H9 (cell line): ENCODE results near the gene CDH3. TPM values are rescaled to one million over a fixed set of nuclear protein-coding genes. Genes with fewer than 3 reads are reported as not detected.

Experiments
- DNase-seq: peaks from one replicate; pipeline ENCODE4 v3.0.0-alpha.2; 2017
- H2AFZ ChIP-seq: one replicate; pipeline ENCODE4 v1.6.1; 2013; ENCODE audit warnings: mild to moderate bottlenecking, low read length, control low read depth, moderate library complexity
- H2AK5ac ChIP-seq: 2 replicates; pipeline ENCODE4 v1.6.1; 2013; ENCODE audit warnings: low read length, control low read depth, mixed read lengths; ENCODE audit not compliant: insufficient read length
- H2BK120ac ChIP-seq: one replicate; pipeline ENCODE4 v1.6.1; 2013; ENCODE audit warnings: low read depth, mild to moderate bottlenecking, low read length, control low read depth, inconsistent platforms; ENCODE audit not compliant: poor library complexity, severe bottlenecking
- H2BK12ac ChIP-seq: 2 replicates; pipeline ENCODE4 v1.6.1; 2013; ENCODE audit warnings: low read length, control low read depth, mixed read lengths, low read depth; ENCODE audit not compliant: insufficient read length
- H2BK15ac ChIP-seq: 2 replicates; pipeline ENCODE4 v1.6.1; 2013; ENCODE audit warnings: low read depth, low read length, control low read depth
- H2BK20ac ChIP-seq: one replicate; pipeline ENCODE4 v1.6.1; 2013; ENCODE audit warnings: low read depth, mild to moderate bottlenecking, low read length, control low read depth, inconsistent platforms; ENCODE audit not compliant: poor library complexity, severe bottlenecking
- H2BK5ac ChIP-seq: 2 replicates; pipeline ENCODE4 v1.6.1; 2013; ENCODE audit warnings: low read length, control low read depth, mixed read lengths; ENCODE audit not compliant: insufficient read length
- H3K14ac ChIP-seq: 2 replicates; pipeline ENCODE4 v1.6.1; 2013; ENCODE audit warnings: low read length, control low read depth; ENCODE audit not compliant: insufficient read depth
- H3K18ac ChIP-seq: 2 replicates; pipeline ENCODE4 v1.6.1; 2013; ENCODE audit warnings: low read depth, mild to moderate bottlenecking, mixed read lengths, low read length, control low read depth; ENCODE audit not compliant: insufficient read length
- H3K23ac ChIP-seq: 2 replicates; pipeline ENCODE4 v1.6.1; 2013; ENCODE audit warnings: low read length, control low read depth, mixed read lengths, low read depth; ENCODE audit not compliant: insufficient read length
- H3K23me2 ChIP-seq: 2 replicates; pipeline ENCODE4 v1.6.1; 2013; ENCODE audit warnings: low read depth, mild to moderate bottlenecking, mixed read lengths, low read length, control low read depth; ENCODE audit not compliant: insufficient read length, poor library complexity, severe bottlenecking
- H3K27ac ChIP-seq: 2 replicates; pipeline ENCODE4 v1.5.1; 2013; ENCODE audit warnings: low read length, control low read depth, mixed read lengths, low read depth; ENCODE audit not compliant: insufficient read length
- H3K27me3 ChIP-seq: 2 replicates; pipeline ENCODE4 v1.6.1; 2013; ENCODE audit warnings: low read length, control low read depth, inconsistent platforms; ENCODE audit not compliant: insufficient read depth
- H3K4ac ChIP-seq: 2 replicates; pipeline ENCODE4 v1.6.1; 2013; ENCODE audit warnings: low read depth, mild to moderate bottlenecking, control low read depth, inconsistent platforms, low read length, moderate library complexity
- H3K4me1 ChIP-seq: 2 replicates; pipeline ENCODE4 v1.6.1; 2013; ENCODE audit warnings: low read length, control low read depth, inconsistent platforms; ENCODE audit not compliant: insufficient read depth
- H3K4me2 ChIP-seq: 2 replicates; pipeline ENCODE4 v1.6.1; 2013; ENCODE audit warnings: low read length, control low read depth, mixed read lengths; ENCODE audit not compliant: insufficient read length, insufficient read depth
- H3K56ac ChIP-seq: 2 replicates; pipeline ENCODE4 v1.6.1; 2013; ENCODE audit warnings: low read depth, mild to moderate bottlenecking, mixed read lengths, low read length, control low read depth; ENCODE audit not compliant: insufficient read length
- H3K79me1 ChIP-seq: 2 replicates; pipeline ENCODE4 v1.6.1; 2013; ENCODE audit warnings: low read depth, mild to moderate bottlenecking, moderate library complexity, low read length, control low read depth, inconsistent platforms; ENCODE audit not compliant: insufficient read depth, poor library complexity, severe bottlenecking
- H3K79me2 ChIP-seq: 2 replicates; pipeline ENCODE4 v1.6.1; 2013; ENCODE audit warnings: low read length, control low read depth, inconsistent platforms; ENCODE audit not compliant: insufficient read depth
- H3K9ac ChIP-seq: 2 replicates; pipeline ENCODE4 v1.6.1; 2013; ENCODE audit warnings: low read length, control low read depth, mixed read lengths; ENCODE audit not compliant: insufficient read length; ENCODE audit errors: extremely low read depth
- H3K9me3 ChIP-seq: one replicate; pipeline ENCODE4 v1.6.1; 2013; ENCODE audit warnings: low read depth, low read length, inconsistent platforms; ENCODE audit not compliant: control insufficient read depth
- H3T11ph ChIP-seq: one replicate; pipeline ENCODE4 v1.6.1; 2013; ENCODE audit warnings: mild to moderate bottlenecking, low read length, control low read depth, inconsistent platforms
- H4K20me1 ChIP-seq: one replicate; pipeline ENCODE4 v1.6.1; 2013; ENCODE audit not compliant: control insufficient read depth, insufficient read length, insufficient read depth
- H4K5ac ChIP-seq: 2 replicates; pipeline ENCODE4 v1.6.1; 2013; ENCODE audit warnings: low read depth, mild to moderate bottlenecking, mixed read lengths, low read length, control low read depth; ENCODE audit not compliant: insufficient read length
- H4K8ac ChIP-seq: replicated peaks from 2 replicates; pipeline ENCODE4 v1.6.1; 2013; ENCODE audit warnings: low read length, control low read depth, mixed read lengths, low read depth; ENCODE audit not compliant: insufficient read length
- H4K91ac ChIP-seq: 2 replicates; pipeline ENCODE4 v1.6.1; 2013; ENCODE audit warnings: low read depth, mild to moderate bottlenecking, moderate library complexity, mixed read lengths, low read length, control low read depth; ENCODE audit not compliant: insufficient read length
- H3K27ac Mint-ChIP-seq, 3 experiments: 2 replicates in 2 of 3; 3 replicates in 1 of 3; pipeline ENCODE4 v1.8.0; 2020 to 2021; ENCODE audit warnings: mixed read lengths in 3 of 3, mild to moderate bottlenecking in 1 of 3, moderate library complexity in 1 of 3
- H3K27me3 Mint-ChIP-seq: 2 replicates; pipeline ENCODE4 v1.8.0; 2021; ENCODE audit warnings: low read depth, mild to moderate bottlenecking, moderate library complexity, mixed read lengths
- H3K36me3 Mint-ChIP-seq, 3 experiments: 2 replicates in 2 of 3; 3 replicates in 1 of 3; pipeline ENCODE4 v1.8.0; 2020 to 2021; ENCODE audit warnings: low read depth in 3 of 3, mixed read lengths in 3 of 3; ENCODE audit not compliant: insufficient read depth in 1 of 3
- H3K4me1 Mint-ChIP-seq, 2 experiments: 2 replicates each; pipeline ENCODE4 v1.8.0; 2020; ENCODE audit warnings: mixed read lengths in 2 of 2
- H3K4me3 Mint-ChIP-seq, 2 experiments: 2 replicates in 1 of 2; 3 replicates in 1 of 2; pipeline ENCODE4 v1.8.0; 2020 to 2021; ENCODE audit warnings: mild to moderate bottlenecking in 2 of 2, mixed read lengths in 2 of 2, moderate library complexity in 1 of 2
- H3K9me3 Mint-ChIP-seq, 2 experiments: 2 replicates in 1 of 2; 3 replicates in 1 of 2; pipeline ENCODE4 v1.8.0; 2020; ENCODE audit warnings: mild to moderate bottlenecking in 2 of 2, mixed read lengths in 2 of 2, moderate library complexity in 1 of 2
- WGBS: extraction: QIAGEN DNeasy Blood & Tissue Kit; methylation state at CpG from one replicate; pipeline ENCODE4 v1.1.7; 2013; ENCODE audit warnings: missing lambda C conversion rate, low lambda C conversion rate, mixed read lengths; ENCODE audit not compliant: insufficient read length; ENCODE audit errors: extremely low coverage; 5-methylcytosine and 5-hydroxymethylcytosine counted together
- total RNA-seq: library from RNA; stranded (reverse); gene quantifications from 2 replicates; pipeline ENCODE4 v1.2.1, GENCODE V29; 2021
- TF ChIP-seq, protein P1 (sequence below): fragments of 200-600 bp; sonication (generic); conservative IDR thresholded peaks from 3 replicates; pipeline ENCODE4 v1.8.0; 2021; ENCODE audit warnings: antibody characterized with exemption, mild to moderate bottlenecking

The CDH3 gene
- total RNA-seq, 1 experiment from 2014 or later: 97.2 TPM

GRCh38 chr16:68642436-68643101, 2.5 kb upstream of the CDH3 start:
- H3K9ac ChIP-seq: no peak overlapping the region
- no CpG with 5 or more reads among the region's 51 CpGs for WGBS
- Mint-ChIP-seq H3K4me1 (peaks cover 30 to 31% of the 10 kb centered on the region in 2 experiments), H3K36me3 (peaks cover 0 to 3% (median under 1%) of the 10 kb centered on the region in 3 experiments; a peak in 1 of 7 replicates), H3K27me3 (peaks cover 29% of the 10 kb centered on the region), H3K27ac (no peak overlapping the region), H3K9me3 (no peaks in the 10 kb centered on the region), H3K4me3 (peak overlapping the region; percentile 58 to 73)
- no peak overlapping the region for H4K91ac ChIP-seq
- H3K27me3 ChIP-seq: no peaks in the 10 kb centered on the region; the same call in 1 of the 2 replicates
- no peak overlapping the region for H2AK5ac ChIP-seq
- no peak overlapping the region for H3K56ac ChIP-seq
- TF ChIP-seq, protein P1, sequence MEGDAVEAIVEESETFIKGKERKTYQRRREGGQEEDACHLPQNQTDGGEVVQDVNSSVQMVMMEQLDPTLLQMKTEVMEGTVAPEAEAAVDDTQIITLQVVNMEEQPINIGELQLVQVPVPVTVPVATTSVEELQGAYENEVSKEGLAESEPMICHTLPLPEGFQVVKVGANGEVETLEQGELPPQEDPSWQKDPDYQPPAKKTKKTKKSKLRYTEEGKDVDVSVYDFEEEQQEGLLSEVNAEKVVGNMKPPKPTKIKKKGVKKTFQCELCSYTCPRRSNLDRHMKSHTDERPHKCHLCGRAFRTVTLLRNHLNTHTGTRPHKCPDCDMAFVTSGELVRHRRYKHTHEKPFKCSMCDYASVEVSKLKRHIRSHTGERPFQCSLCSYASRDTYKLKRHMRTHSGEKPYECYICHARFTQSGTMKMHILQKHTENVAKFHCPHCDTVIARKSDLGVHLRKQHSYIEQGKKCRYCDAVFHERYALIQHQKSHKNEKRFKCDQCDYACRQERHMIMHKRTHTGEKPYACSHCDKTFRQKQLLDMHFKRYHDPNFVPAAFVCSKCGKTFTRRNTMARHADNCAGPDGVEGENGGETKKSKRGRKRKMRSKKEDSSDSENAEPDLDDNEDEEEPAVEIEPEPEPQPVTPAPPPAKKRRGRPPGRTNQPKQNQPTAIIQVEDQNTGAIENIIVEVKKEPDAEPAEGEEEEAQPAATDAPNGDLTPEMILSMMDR: no peak
- peak overlapping the region; percentile 53 for H3K18ac ChIP-seq
- peak overlapping the region; percentile 75; the same call in 1 of the 2 replicates for H3K14ac ChIP-seq
- H2BK12ac ChIP-seq: no peak overlapping the region
- peaks cover 9% of the 10 kb centered on the region; the same call in 1 of the 2 replicates for H3K79me2 ChIP-seq
- H3K4me2 ChIP-seq: peak overlapping the region; percentile 42
- H2BK5ac ChIP-seq: no peak overlapping the region
- no peak overlapping the region for H2BK20ac ChIP-seq
- H3K4me1 ChIP-seq: no peaks in the 10 kb centered on the region
- H3K27ac ChIP-seq: no peak overlapping the region
- peaks cover 28% of the 10 kb centered on the region for H3K23me2 ChIP-seq
- no peaks in the 10 kb centered on the region for H4K20me1 ChIP-seq
- DNase-seq: peak; percentile 89
- no peak overlapping the region for H2AFZ ChIP-seq
- no peak overlapping the region for H3T11ph ChIP-seq
- H3K4ac ChIP-seq: no peak overlapping the region
- no peak overlapping the region for H2BK15ac ChIP-seq
- no peak overlapping the region for H4K8ac ChIP-seq
- no peak overlapping the region for H4K5ac ChIP-seq
- peaks cover 2% of the 10 kb centered on the region for H3K79me1 ChIP-seq
- no peak overlapping the region for H2BK120ac ChIP-seq
- H3K23ac ChIP-seq: no peak overlapping the region
- no peaks in the 10 kb centered on the region for H3K9me3 ChIP-seq
